Testis (tissue), 3 donors: ENCODE results near the gene C2orf78. TPM values are rescaled to one million over a fixed set of nuclear protein-coding genes. Genes with fewer than 3 reads are reported as not detected.

Experiments used
- DNase-seq: peaks from one replicate; pipeline ENCODE4 v3.0.0-alpha.2; 2019
- H3K27ac ChIP-seq, 2 donors: fragments of 200-600 bp; sonication (generic); one replicate each; pipeline ENCODE4 v1.5.1; 2019
- H3K27me3 ChIP-seq: fragments of 200-600 bp; sonication (generic); one replicate; pipeline ENCODE4 v1.5.1; 2019
- H3K36me3 ChIP-seq: fragments of 200-600 bp; sonication (generic); one replicate; pipeline ENCODE4 v1.5.1; 2017; ENCODE audit warnings: low read depth; ENCODE audit errors: missing control alignments
- H3K4me1 ChIP-seq: fragments of 200-600 bp; sonication (generic); one replicate; pipeline ENCODE4 v1.5.1; 2019
- H3K4me3 ChIP-seq, 2 donors: fragments of 200-600 bp; sonication (generic); one replicate each; pipeline ENCODE4 v1.5.1; 2017 to 2019
- H3K9me3 ChIP-seq: fragments of 200-600 bp; sonication (generic); one replicate; pipeline ENCODE4 v1.5.1; 2017
- CTCF ChIP-seq, 3 experiments: fragments of 450-650 bp in 2 of 3; fragments of 200-600 bp in 1 of 3; sonication (generic) in 1 of 3; IDR thresholded peaks; one replicate each; pipeline ENCODE4 v1.5.1; 2016 to 2019; ENCODE audit warnings: antibody characterized with exemption in 3 of 3, mild to moderate bottlenecking in 2 of 3, moderate library complexity in 1 of 3
- POLR2A ChIP-seq: fragments of 450-650 bp; IDR thresholded peaks from one replicate; pipeline ENCODE4 v1.6.1; 2017; ENCODE audit warnings: antibody characterized with exemption, mild to moderate bottlenecking, moderate library complexity
- WGBS, 2 donors: methylation state at CpG; one replicate each; pipeline ENCODE4 v1.1.5; 2018; 5-methylcytosine and 5-hydroxymethylcytosine counted together
- intact Hi-C: fragments of 100-400 bp; cut with DNase I; formaldehyde crosslinking; loops from one replicate; pipeline ENCODE4 v1.15.1; 2023; ENCODE audit warnings: low total_unique reads
- polyA plus RNA-seq: library from polyadenylated mRNA; stranded (reverse); fragments of 350-450 nt; fragmentation: Illumina TruSeq; extraction: RNeasy Lipid Tissue Mini Kit (QIAGEN cat#74804); gene quantifications from one replicate; pipeline ENCODE4 v1.2.3, GENCODE V29; 2014; ENCODE audit warnings: low read depth, low replicate concordance; ENCODE audit not compliant: insufficient read depth
- total RNA-seq, 2 donors: library from RNA; depleted of rRNA; stranded (reverse); fragments of >200 nt; gene quantifications; one replicate each; pipeline ENCODE4 v1.2.3, GENCODE V29; 2016

C2orf78 gene
- total and polyA plus RNA-seq, 3 donors from 2014 or later = 3.5 to 18.6 (median 11.6) TPM

- no peaks in the 10 kb centered on the region for H3K36me3 ChIP-seq
- TF ChIP-seq POLR2A (no peak), CTCF (IDR thresholded peaks at IDR 0.05) (no peak)
- no peak for DNase-seq
- H3K4me3 ChIP-seq = no peak overlapping the region
- no peaks in the 10 kb centered on the region for H3K9me3 ChIP-seq
- intact Hi-C loops = no loop called here
- H3K27me3 ChIP-seq = no peaks in the 10 kb centered on the region
- H3K4me1 ChIP-seq = no peaks in the 10 kb centered on the region
- no peak overlapping the region for H3K27ac ChIP-seq
Measured at GRCh38 chr2:73856214-73856613, 72.2 kb downstream of the C2orf78 start.

- Histone ChIP-seq H3K36me3 (no peaks in the 10 kb centered on the region), H3K4me3 (no peak overlapping the region), H3K27me3 (no peaks in the 10 kb centered on the region), H3K9me3 (no peaks in the 10 kb centered on the region), H3K4me1 (no peaks in the 10 kb centered on the region), H3K27ac (no peak overlapping the region)
- WGBS, 2 donors = 94 to 95% methylated on average over 6 of the region's 6 CpGs
- no peak for DNase-seq
- TF ChIP-seq POLR2A (no peak), CTCF (IDR thresholded peaks at IDR 0.05) (no peak)
- intact Hi-C loops = no loop called here
Measured at GRCh38 chr2:73859721-73860586, 76.0 kb downstream of the C2orf78 start.

- no peaks in the 10 kb centered on the region for H3K9me3 ChIP-seq
- DNase-seq = no peak
- intact Hi-C loops = no loop called here
- TF ChIP-seq POLR2A (no peak), CTCF (IDR thresholded peaks at IDR 0.05) (no peak)
- H3K4me3 ChIP-seq = no peak overlapping the region
- no peaks in the 10 kb centered on the region for H3K4me1 ChIP-seq
- H3K27me3 ChIP-seq = no peaks in the 10 kb centered on the region
- H3K27ac ChIP-seq = no peak overlapping the region
- H3K36me3 ChIP-seq = no peaks in the 10 kb centered on the region
- 76 to 81% methylated on average over 2 of the region's 2 CpGs for WGBS, 2 donors
Measured at GRCh38 chr2:73862987-73863386, 79.0 kb downstream of the C2orf78 start.

Other genes with a start within 250 kb of the C2orf78 start
- not detected for gene NAT8, start 141.8 kb upstream of the C2orf78 start, total RNA-seq
- 6.0 TPM for gene NAT8, start 141.8 kb upstream of the C2orf78 start, polyA plus RNA-seq
- gene TPRKB, start 46.8 kb upstream of the C2orf78 start, total RNA-seq = 10 to 100 TPM; 29.0 to 34.5 TPM
- gene TPRKB, start 46.8 kb upstream of the C2orf78 start, polyA plus RNA-seq = 72.2 TPM
- 10 to 100 TPM; 55.3 to 56.3 TPM for gene DUSP11, start 4.1 kb upstream of the C2orf78 start, total RNA-seq
- gene DUSP11, start 4.1 kb upstream of the C2orf78 start, polyA plus RNA-seq = 32.2 TPM
- gene STAMBP, start 44.8 kb downstream of the C2orf78 start, total RNA-seq = 10 to 100 TPM; 47.4 to 51.2 TPM
- 49.0 TPM for gene STAMBP, start 44.8 kb downstream of the C2orf78 start, polyA plus RNA-seq
- gene ACTG2, start 108.8 kb downstream of the C2orf78 start, total RNA-seq = 1 to 10 TPM; 1.3 to 2.7 TPM
- gene ACTG2, start 108.8 kb downstream of the C2orf78 start, polyA plus RNA-seq = 93.4 TPM
- gene DGUOK, start 142.7 kb downstream of the C2orf78 start, total RNA-seq = 10 to 100 TPM; 91.0 to 93.9 TPM
- 87.7 TPM for gene DGUOK, start 142.7 kb downstream of the C2orf78 start, polyA plus RNA-seq
- gene TET3, start 200.7 kb downstream of the C2orf78 start, total RNA-seq = 10 to 100 TPM in 1 of 2 donors, 1 to 10 TPM in 1; 9.7 to 12.2 TPM
- 4.3 TPM for gene TET3, start 200.7 kb downstream of the C2orf78 start, polyA plus RNA-seq